GM19238 (cell line): ENCODE results near the gene TM4SF20.

Experiments used
- DNase-seq: peaks from one replicate; pipeline ENCODE4 v3.0.0; 2011; ENCODE audit warnings: low spot score; ENCODE audit not compliant: insufficient read length

The TM4SF20 gene

GRCh38 chr2:227322530-227323205, 56.4 kb downstream of the TM4SF20 start:
- no peak for DNase-seq

- DNase-seq = no peak
Observed at GRCh38 chr2:227320305-227321094, 58.6 kb downstream of the TM4SF20 start.

- no peak for DNase-seq
Observed at GRCh38 chr2:227317834-227318233, 61.3 kb downstream of the TM4SF20 start.

- DNase-seq = no peak
Observed at GRCh38 chr2:227313310-227313709, 65.8 kb downstream of the TM4SF20 start.

- no peak for DNase-seq
Observed at GRCh38 chr2:227312579-227312978, 66.5 kb downstream of the TM4SF20 start.
